GM12892 (cell line): ENCODE data around the gene LEKR1.

ENCODE experiments used
- POLR2A ChIP-seq: IDR thresholded peaks from 2 replicates; pipeline ENCODE4 v1.6.1; 2011; ENCODE audit warnings: low read depth, low read length, control low read depth
- POLR2AphosphoS5 ChIP-seq: IDR thresholded peaks from 2 replicates; pipeline ENCODE4 v1.6.1; 2011; ENCODE audit warnings: low read depth, low read length, control low read depth
- TAF1 ChIP-seq: IDR thresholded peaks from 2 replicates; pipeline ENCODE4 v1.6.1; 2011; ENCODE audit warnings: low read depth, mild to moderate bottlenecking, control low read depth, low read length, borderline replicate concordance

GRCh38 chr3:157083824-157084223 lies 257.7 kb downstream of the LEKR1 start:
- TF ChIP-seq TAF1 (no peak), POLR2A (no peak), POLR2AphosphoS5 (no peak)
